Lower leg skin (tissue), 3 donors: Measurements from ENCODE around the gene ADAMTSL2.

Source experiments
- POLR2A ChIP-seq, 2 donors: fragments of 450-650 bp; IDR thresholded peaks; one replicate each; pipeline ENCODE4 v1.6.1; 2016 to 2017; ENCODE audit warnings: antibody characterized with exemption in 2 of 2, mild to moderate bottlenecking in 1 of 2, moderate library complexity in 1 of 2
- TF ChIP-seq, protein P1 (sequence below), 3 donors: fragments of 450-650 bp; IDR thresholded peaks; one replicate each; pipeline ENCODE4 v1.5.1; 2016; ENCODE audit warnings: antibody characterized with exemption in 3 of 3, mild to moderate bottlenecking in 3 of 3, moderate library complexity in 2 of 3

DNA sequence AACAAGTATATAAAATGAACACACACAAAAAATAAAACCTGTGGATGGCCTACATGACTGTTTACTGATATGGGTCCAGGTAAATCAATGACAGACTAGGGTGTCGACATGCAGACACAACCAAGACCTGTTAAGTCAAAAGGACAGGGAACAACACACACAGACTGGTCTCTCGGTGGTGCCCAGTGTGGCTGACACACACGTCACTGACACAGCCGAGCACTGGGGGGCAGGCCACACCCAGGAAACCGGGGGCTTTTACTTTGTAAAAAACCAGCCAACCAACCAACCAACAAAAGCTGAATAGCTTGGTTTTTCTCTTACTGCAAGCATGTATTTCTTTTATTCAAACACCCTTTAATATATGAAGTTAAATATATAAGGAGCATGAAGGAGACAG, 69.7 kb downstream of the ADAMTSL2 start:
- TF ChIP-seq, protein P1, sequence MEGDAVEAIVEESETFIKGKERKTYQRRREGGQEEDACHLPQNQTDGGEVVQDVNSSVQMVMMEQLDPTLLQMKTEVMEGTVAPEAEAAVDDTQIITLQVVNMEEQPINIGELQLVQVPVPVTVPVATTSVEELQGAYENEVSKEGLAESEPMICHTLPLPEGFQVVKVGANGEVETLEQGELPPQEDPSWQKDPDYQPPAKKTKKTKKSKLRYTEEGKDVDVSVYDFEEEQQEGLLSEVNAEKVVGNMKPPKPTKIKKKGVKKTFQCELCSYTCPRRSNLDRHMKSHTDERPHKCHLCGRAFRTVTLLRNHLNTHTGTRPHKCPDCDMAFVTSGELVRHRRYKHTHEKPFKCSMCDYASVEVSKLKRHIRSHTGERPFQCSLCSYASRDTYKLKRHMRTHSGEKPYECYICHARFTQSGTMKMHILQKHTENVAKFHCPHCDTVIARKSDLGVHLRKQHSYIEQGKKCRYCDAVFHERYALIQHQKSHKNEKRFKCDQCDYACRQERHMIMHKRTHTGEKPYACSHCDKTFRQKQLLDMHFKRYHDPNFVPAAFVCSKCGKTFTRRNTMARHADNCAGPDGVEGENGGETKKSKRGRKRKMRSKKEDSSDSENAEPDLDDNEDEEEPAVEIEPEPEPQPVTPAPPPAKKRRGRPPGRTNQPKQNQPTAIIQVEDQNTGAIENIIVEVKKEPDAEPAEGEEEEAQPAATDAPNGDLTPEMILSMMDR (IDR thresholded peaks at IDR 0.05): no peak
- no peak for TF ChIP-seq POLR2A (IDR thresholded peaks at IDR 0.05)
